LNCaP clone FGC (cell line): ENCODE measurements around the gene SUCLG2.

Experiments
- DNase-seq: peaks from one replicate; pipeline ENCODE4 v3.0.0-alpha.2; 2011; ENCODE audit warnings: low read depth
- H3K4me3 ChIP-seq: 2 replicates; pipeline ENCODE4 v1.5.1; 2011; ENCODE audit warnings: mild to moderate bottlenecking, low read depth, low read length, control low read depth
- CTCF ChIP-seq: IDR thresholded peaks from 2 replicates; pipeline ENCODE4 v1.5.1; 2012; ENCODE audit warnings: mild to moderate bottlenecking; ENCODE audit not compliant: control insufficient read depth, insufficient read depth; ENCODE audit errors: extremely low read depth

The SUCLG2 gene

GRCh38 chr3:67653425-67654098 lies 850 bp downstream of the SUCLG2 start:
- H3K4me3 ChIP-seq: peak overlapping the region; percentile 64
- DNase-seq: no peak
- no peak for TF ChIP-seq CTCF

GRCh38 chr3:67650084-67650483 lies 4.3 kb downstream of the SUCLG2 start:
- TF ChIP-seq CTCF: no peak
- DNase-seq: no peak
- no peak overlapping the region for H3K4me3 ChIP-seq

GRCh38 chr3:67649681-67650080 lies 4.7 kb downstream of the SUCLG2 start:
- H3K4me3 ChIP-seq: no peak overlapping the region
- DNase-seq: no peak
- TF ChIP-seq CTCF: no peak

- no peak overlapping the region for H3K4me3 ChIP-seq
- no peak for TF ChIP-seq CTCF
- DNase-seq: no peak
Observed at GRCh38 chr3:67648701-67649100, 5.7 kb downstream of the SUCLG2 start.

- no peak overlapping the region for H3K4me3 ChIP-seq
- no peak for TF ChIP-seq CTCF
- DNase-seq: no peak
Observed at GRCh38 chr3:67648229-67648628, 6.2 kb downstream of the SUCLG2 start.

GRCh38 chr3:67647390-67647878 lies 7.0 kb downstream of the SUCLG2 start:
- no peak overlapping the region for H3K4me3 ChIP-seq
- peak; percentile 64 for DNase-seq
- no peak for TF ChIP-seq CTCF
